ENCODE data around the gene PPID.

- TF ChIP-seq CTCF (IDR thresholded peaks at IDR 0.05) = no peak
- no peak for TF ChIP-seq EP300 (IDR thresholded peaks at IDR 0.05)
- no peak for TF ChIP-seq POLR2A (IDR thresholded peaks at IDR 0.05)
Observed at GRCh38 chr4:158666892-158667291, 56.3 kb downstream of the PPID start.

All from ovary (tissue), 3 donors.